ENCODE measurements around the gene KRTAP10-4.
"Not testable (repeated sequence)": the region's sequence is repeated elsewhere in the genome, so short reads cannot be mapped to it uniquely, and the experiment has no call there.

KRTAP10-4 gene

DNA sequence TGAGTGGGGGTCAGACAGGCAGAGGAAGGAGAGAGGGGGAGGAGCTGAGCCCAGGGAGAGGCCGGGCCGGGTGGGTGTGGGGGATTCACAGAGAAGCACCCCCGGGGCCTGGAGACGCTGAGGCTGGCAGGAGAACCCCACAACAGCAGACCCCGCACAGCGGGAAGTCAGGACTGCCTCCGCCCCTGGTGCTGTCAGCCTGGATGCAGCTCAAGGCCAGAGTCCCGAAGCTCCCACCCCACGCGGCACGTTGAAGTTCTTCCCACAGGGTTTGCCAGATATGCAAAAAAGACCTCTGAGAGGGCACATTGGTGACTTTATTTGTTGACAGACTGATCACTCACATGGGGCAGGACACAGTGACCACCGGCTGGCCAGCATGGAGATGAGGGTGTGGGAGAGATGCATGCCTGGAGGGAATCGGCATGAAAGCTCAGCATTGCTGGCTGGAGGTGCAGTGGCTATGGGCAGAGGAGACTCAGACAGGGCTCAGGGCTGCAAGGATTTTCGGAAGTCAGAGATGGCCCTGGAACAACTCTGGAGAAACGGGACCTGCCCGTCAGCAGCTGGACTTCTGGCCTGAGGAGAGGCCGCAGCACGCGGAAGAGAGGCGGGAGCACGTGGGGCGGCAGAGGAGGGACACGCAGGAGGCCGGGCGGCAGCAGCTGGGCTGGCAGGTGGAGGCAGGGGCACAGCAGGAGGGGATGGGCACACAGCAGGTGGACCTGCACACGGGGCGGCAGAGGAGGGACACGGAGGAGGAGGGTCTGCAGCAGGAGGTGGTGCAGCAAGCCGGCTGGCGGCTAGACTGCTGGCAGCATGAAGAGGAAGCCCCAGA, 15.8 kb upstream of the KRTAP10-4 start:
- DNase-seq (ENCODE audit: low read depth in 2 of 2), result no peak

DNA sequence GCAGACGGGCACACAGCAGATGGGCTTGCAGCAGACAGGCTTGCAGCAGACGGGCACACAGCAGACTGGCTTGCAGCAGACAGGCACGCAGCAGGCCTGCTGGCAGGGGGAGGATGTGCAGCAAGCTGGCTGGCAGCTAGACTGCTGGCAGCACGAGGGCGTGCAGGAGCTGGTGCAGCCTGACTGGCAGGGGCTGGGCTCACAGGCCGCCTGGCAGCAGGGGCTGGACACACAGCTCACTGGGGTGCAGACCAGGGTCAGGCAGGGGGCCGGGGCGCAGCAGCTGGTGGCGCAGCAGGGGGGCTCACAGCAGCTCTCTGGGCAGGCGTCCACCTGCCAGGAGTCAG, 15.2 kb upstream of the KRTAP10-4 start:
- DNase-seq (ENCODE audit: low read depth in 2 of 2), result not testable (repeated sequence)

DNA sequence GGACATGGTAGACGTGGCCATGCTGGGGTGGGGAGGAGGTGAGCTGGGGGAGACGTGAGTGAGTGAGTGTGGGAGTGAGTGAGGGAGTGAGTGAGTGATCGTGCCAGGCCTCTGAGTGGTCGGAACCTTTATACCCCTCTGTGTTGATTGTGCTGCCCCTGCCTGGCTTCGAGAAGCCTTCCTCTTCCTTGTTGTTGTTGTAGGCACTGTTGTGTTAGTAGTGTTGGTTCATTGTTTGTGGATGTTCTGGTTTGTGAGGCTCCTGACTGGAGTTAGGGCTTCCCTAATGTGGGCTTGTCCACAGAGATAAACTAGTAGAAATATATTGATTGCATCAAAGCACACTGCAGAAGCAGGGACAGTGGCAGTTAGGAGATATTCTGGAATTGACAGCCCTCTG, 14.8 kb upstream of the KRTAP10-4 start, which contains the start of gene KRTAP10-3:
Gene KRTAP10-3, minus strand, starts transcription at position 101 of the 400 bp plus-strand sequence. Its CDS starts 80 bp downstream, at position 21.
- DNase-seq (ENCODE audit: low read depth in 2 of 2), result no peak

DNA sequence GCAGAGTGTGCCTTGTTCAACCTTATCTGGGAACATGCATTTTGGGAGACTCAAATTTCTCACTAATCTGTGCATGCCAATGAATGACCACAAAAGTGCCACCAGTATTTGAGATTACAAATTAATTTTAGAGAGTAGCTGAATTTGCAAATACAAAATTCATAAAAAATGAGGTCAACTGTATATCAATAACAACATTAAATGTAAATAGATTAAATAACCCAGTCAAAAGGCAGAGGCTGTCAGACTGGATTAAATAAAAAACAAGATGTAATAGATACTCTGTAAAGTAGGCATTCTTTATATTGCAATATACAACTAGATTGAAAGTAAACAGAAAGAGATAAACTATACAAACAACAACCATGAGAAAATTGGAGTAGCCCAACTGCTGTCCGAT, 9.4 kb upstream of the KRTAP10-4 start:
- no peak for DNase-seq (ENCODE audit: low read depth in 2 of 2)

DNA sequence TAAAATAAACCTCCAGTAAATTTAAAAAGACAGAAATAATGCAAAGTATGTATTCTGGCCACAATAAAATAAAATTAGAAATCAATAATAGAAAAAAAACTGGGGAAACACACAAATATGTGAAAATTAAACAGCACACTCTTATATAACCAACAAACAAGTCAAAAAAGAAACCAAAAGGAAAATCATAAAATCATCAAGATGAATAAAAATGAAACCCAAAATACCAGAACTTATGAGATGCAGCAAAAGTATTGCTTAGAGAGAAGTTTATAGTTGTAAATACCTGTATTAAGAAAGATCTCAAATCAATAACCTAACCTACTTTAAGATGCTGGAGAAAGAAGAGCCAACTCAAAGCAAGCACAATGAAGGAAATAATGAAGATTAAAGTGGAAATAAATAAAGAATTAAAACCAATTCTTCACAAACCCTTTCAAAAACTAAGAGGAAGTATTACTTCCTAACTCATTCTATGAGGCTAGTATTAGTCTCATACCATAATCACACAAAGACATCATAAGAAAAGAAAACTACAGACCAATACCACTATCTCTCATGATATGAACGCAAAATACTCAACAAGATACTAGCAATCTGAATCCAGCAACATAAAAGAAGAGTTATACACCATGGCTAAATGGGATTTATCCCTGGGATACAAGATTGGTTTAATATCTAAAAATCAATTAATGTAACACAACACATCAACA, 8.5 kb upstream of the KRTAP10-4 start:
- no peak for DNase-seq (ENCODE audit: low read depth in 2 of 2)

DNA sequence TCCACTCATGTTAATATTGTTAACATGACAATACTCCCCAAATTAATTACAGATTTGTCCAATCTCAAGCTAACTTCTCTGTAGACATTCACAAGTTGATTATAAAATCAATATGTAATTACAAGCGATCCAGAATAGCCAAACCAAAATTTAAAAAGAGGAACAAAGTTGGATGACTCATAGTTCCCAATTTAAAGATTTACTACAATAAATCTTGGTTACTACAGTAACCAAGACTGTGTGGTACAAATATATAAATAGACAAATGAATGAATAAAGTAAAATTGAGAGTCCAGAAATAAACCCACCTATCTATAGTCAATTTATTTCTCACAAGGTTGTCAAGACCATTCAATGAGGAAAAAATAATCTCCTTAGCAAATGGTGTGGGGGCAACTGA, 7.1 kb upstream of the KRTAP10-4 start:
- no peak for DNase-seq (ENCODE audit: low read depth in 2 of 2)

DNA sequence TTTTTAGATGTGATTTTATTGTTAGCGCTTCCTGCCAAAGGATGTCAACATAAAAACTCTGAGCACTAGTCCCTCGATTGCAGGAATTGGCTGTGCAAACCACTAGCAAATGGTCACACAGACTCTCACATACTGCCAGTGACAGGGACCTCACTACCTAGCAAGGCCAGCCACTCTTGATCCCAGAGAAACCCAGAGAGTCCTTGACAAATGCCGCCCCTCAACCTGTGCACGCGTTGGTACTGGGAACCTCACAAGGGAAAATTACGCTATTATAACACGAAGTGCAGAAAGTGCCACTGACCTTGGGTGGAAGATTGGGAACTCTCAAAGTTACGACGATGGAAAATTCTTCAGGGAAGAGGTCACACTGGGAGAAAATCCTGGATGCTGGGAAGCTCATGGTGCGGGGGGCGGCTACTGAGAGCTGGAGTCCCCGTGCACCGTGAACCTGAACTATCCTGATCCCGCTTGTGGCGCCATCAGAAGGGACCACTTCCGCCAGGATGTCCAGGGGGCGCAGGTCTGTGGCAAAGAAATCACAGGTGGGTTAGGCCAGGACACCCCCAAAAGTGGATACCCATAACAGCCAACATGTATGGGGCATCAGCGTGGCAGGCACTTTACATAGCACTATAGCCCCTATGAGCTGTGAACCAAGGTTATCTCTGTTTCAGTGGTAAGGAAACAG, 5.9 kb upstream of the KRTAP10-4 start:
- DNase-seq (ENCODE audit: low read depth in 2 of 2), result no peak

DNA sequence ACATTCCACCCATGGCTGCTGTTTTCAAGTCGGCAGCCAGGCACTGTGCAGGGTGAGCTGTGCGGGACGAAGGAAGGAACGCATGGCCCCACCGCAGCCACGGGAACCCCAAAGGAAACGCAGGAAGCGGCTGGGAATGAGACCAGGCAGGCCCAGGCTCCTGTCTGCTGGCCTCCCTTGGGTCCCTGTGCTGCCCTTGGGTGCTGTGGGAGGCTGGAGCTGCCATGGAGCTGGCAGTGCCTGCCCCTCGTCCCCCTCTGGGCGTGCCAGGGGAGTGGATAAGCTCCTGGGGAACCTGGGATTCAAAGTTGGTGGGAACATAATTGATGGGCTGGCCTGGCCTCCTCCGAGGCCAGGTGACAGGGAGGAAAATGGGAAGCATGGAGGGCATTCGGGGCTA, 5.3 kb upstream of the KRTAP10-4 start:
- DNase-seq (ENCODE audit: low read depth in 2 of 2), result no peak

DNA sequence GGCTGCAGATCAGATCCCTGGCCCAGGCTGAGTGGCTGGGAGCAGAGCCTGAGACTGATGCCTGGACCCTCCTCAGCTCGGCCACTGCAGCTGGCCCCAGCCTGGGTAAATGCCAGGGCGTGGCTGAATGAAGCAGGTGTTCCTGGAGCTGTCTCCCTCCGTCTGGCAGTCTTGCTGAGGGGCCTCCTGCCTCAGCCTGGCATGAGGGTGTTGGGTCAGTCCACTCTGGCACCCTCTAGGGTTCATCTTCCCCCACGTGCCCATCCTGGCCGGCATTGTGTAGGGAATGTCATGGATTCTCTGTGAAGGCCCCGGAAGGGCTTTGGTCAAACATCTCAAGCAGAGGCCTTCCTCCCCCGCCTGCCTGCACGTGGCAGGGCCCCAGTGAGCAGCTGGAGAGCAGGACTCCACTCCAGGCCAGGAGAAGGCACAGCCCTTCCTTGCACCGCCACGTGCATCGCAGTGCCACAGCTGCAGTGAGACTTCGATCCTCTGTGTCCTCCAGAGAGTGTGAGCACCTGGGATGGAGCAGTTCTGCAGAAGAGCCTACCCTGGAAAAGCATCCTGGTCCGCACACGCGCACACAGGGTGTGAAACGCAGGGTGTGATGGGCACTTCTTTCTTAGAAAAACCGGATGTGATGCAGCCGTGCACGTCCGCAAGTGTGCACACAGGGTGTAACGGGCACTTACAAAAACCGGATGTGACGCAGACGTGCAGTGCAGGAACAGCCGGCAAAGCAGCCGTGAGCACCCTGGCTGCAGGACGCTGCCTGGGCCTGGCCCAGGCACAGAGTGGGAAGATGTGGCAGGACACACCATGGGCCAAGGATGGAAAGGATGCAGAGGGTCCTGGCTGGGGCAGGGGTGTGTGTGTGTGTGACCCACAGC, 4.6 kb upstream of the KRTAP10-4 start:
- DNase-seq (ENCODE audit: low read depth in 2 of 2), result no peak

DNA sequence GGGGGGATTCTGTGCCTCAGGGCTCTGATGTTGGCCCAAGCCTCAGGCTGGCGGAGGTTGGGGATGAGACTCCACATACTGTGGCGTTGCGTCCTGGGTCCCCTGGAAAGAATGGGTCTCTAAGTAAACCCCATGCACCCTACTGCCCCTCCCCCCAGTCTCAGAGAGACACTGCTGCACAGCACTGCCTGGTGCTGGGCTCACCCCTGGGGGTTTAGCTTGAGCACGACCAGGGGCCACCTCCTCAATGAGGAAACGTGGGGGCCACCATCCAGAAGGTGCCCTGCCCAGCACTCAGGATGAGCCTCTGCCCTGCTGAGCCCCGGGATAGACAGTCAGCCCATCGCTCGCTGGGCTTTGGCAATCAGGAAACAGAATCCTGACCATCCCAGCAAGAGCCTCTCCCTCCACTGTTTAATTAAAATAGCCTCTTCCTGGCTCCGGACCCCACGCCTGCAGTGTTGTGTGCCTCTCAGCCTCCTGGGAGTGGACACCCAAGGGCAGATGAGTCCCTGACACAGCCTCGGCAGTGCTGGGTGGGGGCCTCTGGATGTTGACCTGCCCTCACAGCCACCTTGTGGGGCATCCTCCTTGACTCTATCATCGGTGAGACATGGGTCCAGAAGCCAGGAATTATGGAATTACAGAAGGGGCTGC, 3.5 kb upstream of the KRTAP10-4 start:
- no peak for DNase-seq (ENCODE audit: low read depth in 2 of 2)

DNA sequence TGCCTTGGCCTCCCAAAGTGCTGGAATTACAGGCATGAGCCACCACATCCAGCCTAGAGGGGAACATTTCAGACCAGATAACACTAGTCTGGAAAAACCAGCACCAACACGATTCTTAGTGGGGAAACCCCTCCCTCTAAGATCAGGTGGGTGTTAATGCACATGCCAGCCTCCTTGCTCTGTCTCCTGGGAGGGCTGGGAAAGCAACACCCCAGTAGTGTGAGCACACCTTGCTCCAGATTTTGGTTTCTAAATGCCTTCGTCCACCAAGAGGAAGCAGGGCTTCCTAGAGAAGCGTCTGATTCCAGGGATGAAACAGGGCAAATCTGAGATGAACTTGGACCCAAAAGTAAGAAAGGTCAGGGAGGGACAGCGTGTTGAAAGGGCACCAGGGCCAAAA, 2.2 kb upstream of the KRTAP10-4 start:
- no peak for DNase-seq (ENCODE audit: low read depth in 2 of 2)

DNA sequence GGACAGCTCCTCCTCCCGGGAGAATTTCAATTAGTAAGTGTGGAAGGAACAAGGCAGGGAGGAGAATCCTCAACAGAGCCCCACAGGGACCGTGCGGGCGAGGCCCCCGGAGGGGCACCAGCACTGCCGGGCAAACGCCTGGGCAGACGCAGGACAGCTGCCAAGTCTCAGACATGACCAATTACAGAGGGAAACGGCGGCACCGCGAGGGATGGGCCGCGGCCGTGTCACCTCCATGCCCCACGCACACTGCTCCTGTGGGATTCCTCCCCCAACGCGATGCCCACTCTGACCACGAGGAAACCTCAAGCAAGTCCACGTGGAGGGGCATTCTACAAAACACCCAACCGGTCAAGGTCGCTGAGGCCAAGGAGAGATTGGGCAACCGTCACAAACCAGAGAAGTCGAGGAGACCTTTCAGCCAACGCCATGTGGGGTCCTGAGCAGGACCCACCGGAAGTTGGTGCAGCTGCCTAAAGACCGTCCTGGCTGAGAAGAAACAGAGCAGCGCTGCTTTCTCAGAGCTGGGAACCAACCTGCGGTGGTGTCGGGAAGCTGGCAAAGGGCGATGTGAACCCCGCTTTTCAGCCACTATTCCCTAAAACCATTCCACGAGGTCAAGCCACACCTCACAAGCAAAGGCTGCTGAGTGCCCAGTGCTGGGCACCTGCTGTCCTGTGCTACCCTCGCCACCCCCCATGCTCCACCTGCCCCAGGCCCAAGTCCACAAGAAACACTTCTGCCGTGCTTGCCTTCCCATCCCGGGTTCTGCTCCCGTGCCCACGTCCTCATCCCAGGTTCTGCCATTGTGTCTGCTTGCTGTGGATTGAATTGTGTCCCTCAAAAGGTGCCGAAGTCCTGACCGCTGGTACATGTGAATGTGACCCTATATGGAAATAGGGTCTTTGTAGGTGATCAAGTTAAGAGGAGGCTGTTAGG, 1.4 kb upstream of the KRTAP10-4 start:
- DNase-seq (ENCODE audit: low read depth in 2 of 2), result no peak

DNA sequence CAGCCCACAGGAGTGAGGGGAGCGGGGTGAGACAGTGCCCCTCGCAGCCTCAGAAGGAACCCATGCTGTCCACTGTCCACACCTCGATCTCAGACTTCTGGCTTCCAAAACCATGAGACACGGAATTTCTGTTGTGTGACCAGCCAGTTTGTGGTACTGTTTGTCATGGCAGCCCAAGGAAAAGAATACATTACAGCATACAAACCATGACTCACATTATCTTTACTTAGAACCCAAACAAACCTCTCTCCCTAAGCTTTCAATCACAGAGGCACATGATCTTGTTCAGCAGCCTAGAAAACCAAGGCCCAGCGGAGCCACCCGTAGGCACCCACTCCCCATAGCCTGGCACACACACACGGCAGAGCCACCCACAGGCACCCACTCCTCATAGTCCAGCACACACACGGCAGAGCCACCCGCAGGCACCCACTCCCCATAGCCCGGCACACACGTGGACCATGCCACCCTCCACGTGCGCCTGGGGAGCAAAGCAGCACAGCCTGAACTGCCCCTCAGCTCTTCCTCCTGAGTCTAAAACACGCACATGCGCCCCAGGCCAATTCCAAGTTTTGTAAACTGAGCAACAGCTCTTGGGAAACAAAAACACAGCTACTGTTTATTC, 458 bp upstream of the KRTAP10-4 start:
- no peak for DNase-seq (ENCODE audit: low read depth in 2 of 2)

DNA sequence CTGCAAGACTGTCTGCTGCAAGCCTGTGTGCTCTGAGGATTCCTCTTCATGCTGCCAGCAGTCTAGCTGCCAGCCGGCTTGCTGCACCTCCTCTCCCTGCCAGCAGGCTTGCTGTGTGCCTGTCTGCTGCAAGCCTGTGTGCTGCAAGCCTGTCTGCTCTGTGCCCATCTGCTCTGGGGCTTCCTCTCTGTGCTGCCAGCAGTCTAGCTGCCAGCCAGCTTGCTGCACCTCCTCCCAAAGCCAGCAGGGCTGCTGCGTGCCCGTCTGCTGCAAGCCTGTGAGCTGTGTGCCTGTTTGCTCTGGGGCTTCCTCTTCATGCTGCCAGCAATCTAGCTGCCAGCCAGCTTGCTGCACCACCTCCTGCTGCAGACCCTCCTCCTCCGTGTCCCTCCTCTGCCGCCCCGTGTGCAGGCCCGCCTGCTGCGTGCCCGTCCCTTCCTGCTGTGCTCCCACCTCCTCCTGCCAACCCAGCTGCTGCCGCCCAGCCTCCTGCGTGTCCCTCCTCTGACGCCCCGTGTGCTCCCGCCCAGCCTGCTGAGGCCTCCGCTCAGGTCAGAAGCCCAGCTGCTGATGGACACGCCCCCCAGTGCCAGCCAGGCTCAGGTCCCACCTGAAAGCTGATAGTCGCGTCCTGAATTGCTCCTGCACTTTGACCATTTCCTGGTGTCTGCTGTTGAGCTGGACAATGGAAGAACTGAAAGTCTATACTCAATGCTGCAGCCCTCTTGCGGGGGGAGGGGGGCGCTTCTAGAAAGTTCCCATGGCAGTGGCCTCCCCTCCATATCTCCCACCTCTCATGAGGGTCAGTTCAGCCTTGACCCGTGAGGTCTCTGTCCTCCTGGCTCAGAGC, 1.2 kb downstream of the KRTAP10-4 start:
- DNase-seq (ENCODE audit: low read depth in 2 of 2), result no peak

DNA sequence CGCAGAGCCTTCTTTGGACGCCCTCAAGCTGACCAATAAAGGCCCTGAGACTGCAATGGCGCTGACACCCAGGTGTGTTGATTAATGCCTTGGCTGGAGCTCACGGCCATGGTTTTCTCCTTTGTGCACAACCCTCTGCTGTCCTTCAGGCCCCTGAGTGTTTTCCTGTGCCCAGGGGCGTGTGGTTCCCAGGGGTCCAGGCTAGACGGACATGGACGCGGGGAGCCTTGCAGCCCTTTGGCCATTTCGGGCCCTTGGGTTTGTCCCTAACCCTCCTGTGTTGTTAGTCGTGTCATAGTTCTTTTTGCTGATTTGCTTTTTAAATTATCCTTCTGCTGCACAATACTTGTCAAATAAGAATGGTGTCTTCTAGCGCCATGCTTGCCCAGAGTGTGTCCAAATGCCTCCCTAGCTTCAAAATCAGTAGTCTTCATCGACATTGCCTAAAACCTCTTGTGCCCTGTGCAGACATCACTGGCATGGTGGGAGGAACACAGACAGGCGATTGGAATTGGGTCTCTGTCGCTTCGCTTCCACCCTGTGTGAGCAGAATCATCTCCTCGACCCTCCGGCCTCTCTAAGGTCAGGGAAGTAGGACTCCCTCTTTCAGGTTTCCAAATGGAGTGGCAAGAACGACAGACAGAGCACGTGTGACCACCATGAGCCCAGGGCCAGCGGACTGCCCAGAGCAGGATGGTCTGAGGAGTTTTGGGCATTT, 1.9 kb downstream of the KRTAP10-4 start:
- no peak for DNase-seq (ENCODE audit: low read depth in 2 of 2)

DNA sequence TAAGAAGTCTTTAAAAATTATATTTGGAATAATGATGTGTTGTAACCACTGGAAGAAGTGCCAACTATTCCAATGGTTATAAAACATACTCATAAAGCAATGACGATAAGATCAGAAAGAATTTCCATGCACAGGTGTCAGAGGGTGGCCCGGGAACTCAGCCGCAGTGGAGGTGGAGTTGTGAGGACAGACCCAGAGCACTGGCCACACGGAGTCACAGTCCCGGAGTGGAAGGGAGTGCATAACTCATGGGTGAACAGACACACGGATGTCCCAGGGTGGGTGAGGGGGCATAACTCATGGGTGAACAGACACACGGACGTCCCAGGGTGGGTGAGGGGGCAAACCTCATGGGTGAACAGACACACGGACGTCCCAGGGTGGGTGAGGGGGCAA, 2.5 kb downstream of the KRTAP10-4 start:
- DNase-seq (ENCODE audit: low read depth in 2 of 2), result no peak

DNA sequence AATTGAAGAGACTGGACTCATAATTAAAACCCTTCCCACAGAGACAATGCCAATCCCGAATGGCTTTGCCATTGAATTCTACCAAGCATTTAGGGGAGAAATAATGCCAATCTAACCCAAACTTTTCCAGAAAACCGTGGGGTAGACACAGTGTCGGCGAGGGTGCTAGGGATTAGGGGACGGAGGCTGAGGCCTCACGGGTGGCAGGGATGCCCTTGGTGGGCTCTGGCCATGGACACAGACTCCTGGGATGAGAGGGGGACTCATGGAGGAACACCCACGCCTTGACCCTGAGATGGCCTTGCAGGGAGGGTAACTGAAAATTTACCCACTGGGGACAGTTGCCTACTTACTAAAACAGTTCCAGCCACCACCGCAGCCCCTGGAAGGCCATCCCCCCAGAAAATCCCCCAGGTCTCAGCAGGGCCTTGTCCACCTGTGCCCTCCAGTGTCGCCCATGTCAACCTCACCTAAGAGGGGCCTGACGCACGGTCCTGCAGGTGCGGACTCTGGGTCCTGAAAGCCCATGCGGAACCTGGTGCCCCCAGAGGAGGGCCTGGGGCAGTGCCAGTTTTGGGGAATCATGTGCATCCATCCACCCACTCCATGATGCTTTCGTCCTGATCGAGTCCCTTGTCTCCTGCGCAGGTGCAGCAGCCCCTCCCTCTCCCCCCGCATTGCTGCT, 5.0 kb downstream of the KRTAP10-4 start:
- no peak for DNase-seq (ENCODE audit: low read depth in 2 of 2)
